ENCODE data around the gene YTHDF1.
A peak's percentile ranks its signal among the peaks of the same experiment; 100 is the strongest.
"Not testable (repeated sequence)": the region's sequence is repeated elsewhere in the genome, so short reads cannot be mapped to it uniquely, and the experiment has no call there.

Gene YTHDF1

GRCh38 chr20:63225082-63225454, 9.1 kb upstream of the YTHDF1 start:
- no peak for DNase-seq

- no peak for DNase-seq
These were observed 8.6 kb upstream of the YTHDF1 start for GRCh38 chr20:63224412-63225081.

GRCh38 chr20:63223826-63224207, 7.9 kb upstream of the YTHDF1 start:
- no peak for DNase-seq

- DNase-seq = peak; percentile 57
These were observed 7.3 kb upstream of the YTHDF1 start for GRCh38 chr20:63223121-63223825.

- DNase-seq = no peak
These were observed 6.6 kb upstream of the YTHDF1 start for GRCh38 chr20:63222541-63222940.

- not testable (repeated sequence) for DNase-seq
These were observed 5.6 kb upstream of the YTHDF1 start for GRCh38 chr20:63221400-63222053.

GRCh38 chr20:63220696-63221399, 4.9 kb upstream of the YTHDF1 start:
- no peak for DNase-seq

GRCh38 chr20:63219866-63220521, 4.1 kb upstream of the YTHDF1 start:
- no peak for DNase-seq

- no peak for DNase-seq
These were observed 3.5 kb upstream of the YTHDF1 start for GRCh38 chr20:63219447-63219821.

- no peak for DNase-seq
These were observed 2.9 kb upstream of the YTHDF1 start for GRCh38 chr20:63218701-63219446.

- no peak for DNase-seq
These were observed 1.8 kb upstream of the YTHDF1 start for GRCh38 chr20:63217706-63218105.

GRCh38 chr20:63216849-63217471, 1.0 kb upstream of the YTHDF1 start:
- DNase-seq = no peak

- DNase-seq = peak; percentile 44
These were observed 560 bp downstream of the YTHDF1 start for GRCh38 chr20:63215101-63216040.

- no peak for DNase-seq
These were observed 1.4 kb downstream of the YTHDF1 start for GRCh38 chr20:63214514-63214913.

- no peak for DNase-seq
These were observed 3.1 kb downstream of the YTHDF1 start for GRCh38 chr20:63212792-63213191.

GRCh38 chr20:63212393-63212730, 3.6 kb downstream of the YTHDF1 start:
- DNase-seq = no peak

- no peak for DNase-seq
These were observed 5.8 kb downstream of the YTHDF1 start for GRCh38 chr20:63210011-63210605.

- no peak for DNase-seq
These were observed 7.5 kb downstream of the YTHDF1 start for GRCh38 chr20:63208346-63208909.

- DNase-seq = no peak
These were observed 9.1 kb downstream of the YTHDF1 start for GRCh38 chr20:63206878-63207277.

GRCh38 chr20:63205896-63206295, 10.0 kb downstream of the YTHDF1 start:
- DNase-seq = no peak

Measured in hematopoietic multipotent progenitor cell treated with erythropoietin and hydrocortisone succinate and interleukin-3 and kit ligand, for 8 days (in vitro differentiated cells).